ENCODE data around the gene C17orf50.

Gene C17orf50

GRCh38 chr17:35752945-35753764 is 7.5 kb upstream of the C17orf50 start, which contains the start of gene GAS2L2:
Gene GAS2L2, minus strand, starts transcription at chr17:35753239. Its CDS starts 389 bp downstream, at chr17:35752850.
- no peak for DNase-seq

- DNase-seq: no peak
Measured at GRCh38 chr17:35757243-35757642, 3.4 kb upstream of the C17orf50 start.

DNA sequence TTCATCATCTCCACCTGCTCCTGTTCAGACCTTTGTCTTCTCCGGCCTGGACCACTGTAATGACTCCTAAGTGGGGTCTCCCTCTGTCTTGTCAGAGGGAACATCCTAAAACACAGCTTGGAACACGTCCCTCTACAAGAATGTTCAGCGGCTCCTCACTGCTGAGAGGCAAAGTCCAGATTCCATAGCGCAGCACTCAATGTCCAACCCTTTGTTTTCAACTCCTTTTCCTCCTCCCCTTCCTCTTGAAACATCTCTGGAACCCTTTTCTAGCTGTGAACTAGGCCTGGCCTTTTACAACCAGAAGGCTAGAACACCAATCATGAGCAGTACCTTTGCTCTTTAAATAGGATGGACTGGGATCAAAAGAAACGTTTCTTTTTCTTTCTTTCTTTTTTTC is 914 bp downstream of the C17orf50 start:
- DNase-seq: no peak

DNA sequence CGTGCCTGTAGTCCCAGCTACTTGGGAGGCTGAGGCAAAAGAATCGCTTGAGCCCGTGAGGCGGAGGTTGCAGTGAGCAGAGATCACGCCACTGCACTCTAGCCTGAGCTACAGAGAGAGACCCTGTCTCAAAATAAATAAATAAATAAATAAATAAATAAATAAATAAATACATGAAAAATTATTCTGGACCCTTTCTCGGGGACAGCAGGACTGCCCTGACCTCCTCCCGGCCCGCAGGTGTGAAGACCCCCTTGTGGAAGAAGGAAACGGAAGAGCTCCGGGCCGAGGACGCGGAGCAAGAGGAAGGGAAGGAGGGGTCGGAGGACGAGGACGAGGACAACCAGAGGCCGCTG is 3.1 kb downstream of the C17orf50 start:
- no peak for DNase-seq

GRCh38 chr17:35764123-35764991 is 3.7 kb downstream of the C17orf50 start:
- DNase-seq: peak; percentile 71 to 90 (median 79)

GRCh38 chr17:35765086-35765710 is 4.5 kb downstream of the C17orf50 start:
- no peak for DNase-seq

DNA sequence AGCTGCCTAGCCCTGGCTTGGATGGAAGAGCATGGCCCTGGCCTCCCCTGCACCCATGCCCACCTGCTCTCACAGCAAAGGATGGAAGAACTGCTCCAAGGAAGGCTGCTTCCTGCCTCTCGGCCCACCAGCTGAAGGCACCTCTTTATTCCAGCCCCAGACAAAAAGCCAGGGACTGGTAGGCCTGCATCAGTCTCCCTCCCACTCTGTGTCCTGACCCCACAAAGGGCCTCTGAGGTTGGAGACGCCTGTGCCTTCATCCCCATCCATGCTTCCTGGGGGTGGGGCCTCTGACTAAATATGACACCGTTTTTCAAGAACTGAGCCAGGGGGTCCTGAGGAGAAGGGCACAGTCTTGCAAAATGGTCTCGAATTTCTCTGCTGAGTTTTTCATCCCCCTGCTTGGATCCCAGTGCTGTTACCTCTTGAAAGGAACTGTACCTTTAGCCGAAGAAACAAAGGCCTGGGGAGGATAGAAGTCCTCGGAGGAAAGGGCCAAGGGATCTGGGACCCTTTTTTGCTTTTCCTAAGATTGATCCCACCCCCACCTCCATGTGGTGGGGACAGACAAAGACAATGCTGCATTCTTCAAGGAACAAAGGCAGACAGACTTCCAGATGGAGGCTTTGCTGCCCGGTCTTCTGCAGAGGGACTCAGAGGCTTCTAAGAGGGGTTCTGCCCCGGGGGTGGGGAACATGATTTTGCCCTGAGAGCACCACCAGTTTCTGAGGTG is 5.2 kb downstream of the C17orf50 start:
- DNase-seq: no peak

GRCh38 chr17:35766489-35766877 is 5.8 kb downstream of the C17orf50 start:
- no peak for DNase-seq

- no peak for DNase-seq
Measured at GRCh38 chr17:35766903-35767510, 6.3 kb downstream of the C17orf50 start.

- no peak for DNase-seq
Measured at GRCh38 chr17:35768797-35769196, 8.1 kb downstream of the C17orf50 start.

GRCh38 chr17:35769895-35770486 is 9.3 kb downstream of the C17orf50 start:
- DNase-seq: no peak

GRCh38 chr17:35773129-35773528 is 12.4 kb downstream of the C17orf50 start:
- DNase-seq: no peak

DNA sequence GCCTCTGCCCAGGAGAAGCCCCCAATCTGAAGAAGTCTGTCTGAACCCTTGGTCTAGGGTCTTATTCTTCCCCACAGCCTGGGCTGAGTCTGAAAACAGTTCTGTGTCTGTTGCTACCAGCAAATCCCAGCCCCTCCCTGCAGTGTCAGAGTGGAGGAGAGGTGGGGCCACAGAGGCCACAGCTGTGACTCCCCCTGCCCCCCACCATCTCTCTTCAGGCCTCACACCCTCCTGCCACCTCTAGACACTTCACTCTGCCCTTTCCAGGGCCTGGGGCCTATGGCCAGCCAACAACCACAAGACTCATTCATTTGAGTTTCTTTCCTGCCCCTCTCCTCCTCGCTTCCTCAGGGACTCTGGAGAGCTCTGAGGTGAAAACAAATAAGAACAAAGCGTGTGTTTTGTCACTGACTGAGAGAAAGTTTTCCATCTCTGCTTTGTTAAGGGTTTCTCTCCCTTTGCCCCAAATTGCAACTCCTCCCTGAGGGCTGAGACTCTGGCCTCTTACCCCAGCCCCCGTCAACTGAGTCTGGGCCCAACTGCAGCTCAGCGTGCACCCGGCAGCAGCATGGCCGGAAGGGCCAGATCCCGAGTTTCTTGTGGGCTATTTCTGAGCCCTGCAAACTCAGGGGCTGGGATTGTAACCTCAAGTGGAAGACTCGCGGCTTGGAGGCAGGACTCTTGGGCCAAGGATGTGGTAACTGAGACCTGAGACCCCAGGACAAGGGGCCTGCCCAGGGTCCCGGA is 13.2 kb downstream of the C17orf50 start:
- DNase-seq: no peak

- no peak for DNase-seq
Measured at GRCh38 chr17:35774499-35774898, 13.8 kb downstream of the C17orf50 start.

GRCh38 chr17:35775039-35775438 is 14.4 kb downstream of the C17orf50 start:
- no peak for DNase-seq

GRCh38 chr17:35775583-35775982 is 14.9 kb downstream of the C17orf50 start:
- no peak for DNase-seq

- no peak for DNase-seq
Measured at GRCh38 chr17:35778641-35779196, 18.0 kb downstream of the C17orf50 start.

GRCh38 chr17:35780950-35781349 is 20.3 kb downstream of the C17orf50 start:
- DNase-seq: no peak

- DNase-seq: no peak
Measured at GRCh38 chr17:35784895-35785294, 24.2 kb downstream of the C17orf50 start.

DNA sequence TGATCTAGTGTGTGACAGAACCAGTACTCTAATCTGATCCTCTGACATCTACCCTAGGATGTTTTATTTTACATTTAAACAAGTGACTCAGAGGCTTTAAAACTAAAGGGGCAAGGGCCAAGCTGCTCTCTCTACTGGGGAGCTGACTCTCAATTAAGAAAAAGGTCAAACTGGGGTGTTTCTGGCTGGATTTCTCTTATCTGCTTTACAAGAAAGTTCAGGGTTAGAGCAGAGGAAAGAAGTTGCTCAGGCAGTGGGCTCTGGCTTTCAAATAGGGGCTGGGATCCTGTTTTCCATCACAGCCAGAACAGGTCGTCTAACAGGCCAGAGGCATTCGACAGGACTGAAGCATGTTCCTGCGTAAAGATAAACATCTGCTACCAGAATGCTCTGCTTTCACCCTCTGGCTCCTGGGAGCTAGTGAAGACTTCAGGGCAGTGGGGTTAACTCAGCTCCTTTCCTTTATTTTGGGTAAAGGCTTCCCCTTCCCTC is 26.3 kb downstream of the C17orf50 start:
- DNase-seq: no peak

Measured in T-helper 1 cell (primary cell).